IMR-90 (cell line): ENCODE measurements around the gene CUBN. TPM values are rescaled to one million over a fixed set of nuclear protein-coding genes. Genes with fewer than 3 reads are reported as not detected.

Experiments used
- ATAC-seq: fragments of 200-7000 bp; cut with Tn5 transposase; 2 replicates; pipeline ENCODE4 v1.9.1; 2020; ENCODE audit warnings: low read depth, mild to moderate bottlenecking, moderate library complexity
- BruUV-seq: library from RNA; stranded (reverse); fragments of 400-500 nt; replicated peaks from 2 replicates; lab custom pipeline; 2021; lab: Mats Ljungman, UMichigan
- CTCF ChIA-PET: fragments of 300-600 bp; formaldehyde crosslinking; extraction: SDS; loops from one replicate; lab custom pipeline; 2021; ENCODE audit warnings: antibody characterized with exemption; lab: Yijun Ruan, JAX
- POLR2A ChIA-PET: fragments of 300-600 bp; sonication (Branson Sonifier 250); formaldehyde crosslinking; loops from one replicate; lab custom pipeline; 2022; ENCODE audit warnings: antibody characterized with exemption; ENCODE audit not compliant: unreplicated experiment; lab: Charles Lee
- DNase-seq: peaks from one replicate; pipeline ENCODE4 v3.0.0; 2013
- H2AFZ ChIP-seq: replicated peaks from 2 replicates; pipeline ENCODE3; 2013; ENCODE audit warnings: low read length, mild to moderate bottlenecking; ENCODE audit not compliant: poor library complexity
- H2AK5ac ChIP-seq: 2 replicates; pipeline ENCODE4 v1.6.1; 2013; ENCODE audit warnings: low read depth, low read length, inconsistent platforms
- H2AK9ac ChIP-seq: replicated peaks from 2 replicates; pipeline ENCODE3; 2013; ENCODE audit warnings: mild to moderate bottlenecking, low read depth, low read length, moderate library complexity; ENCODE audit not compliant: poor library complexity
- H2BK120ac ChIP-seq: 2 replicates; pipeline ENCODE4 v1.6.1; 2013; ENCODE audit warnings: low read depth, low read length, inconsistent platforms
- H2BK15ac ChIP-seq: 3 replicates; pipeline ENCODE4 v1.6.1; 2013; ENCODE audit warnings: low read depth, low read length, inconsistent platforms
- H2BK20ac ChIP-seq: 2 replicates; pipeline ENCODE4 v1.6.1; 2013; ENCODE audit warnings: low read depth, mild to moderate bottlenecking, inconsistent platforms, low read length, moderate library complexity
- H2BK5ac ChIP-seq: 2 replicates; pipeline ENCODE4 v1.6.1; 2013; ENCODE audit warnings: mild to moderate bottlenecking, low read depth, low read length, inconsistent platforms; ENCODE audit not compliant: poor library complexity, severe bottlenecking
- H3K14ac ChIP-seq: replicated peaks from 2 replicates; pipeline ENCODE4 v1.6.1; 2013; ENCODE audit warnings: low read depth, low read length, inconsistent platforms
- H3K18ac ChIP-seq: 2 replicates; pipeline ENCODE4 v1.6.1; 2013; ENCODE audit warnings: low read depth, low read length, control low read depth
- H3K23ac ChIP-seq: 2 replicates; pipeline ENCODE4 v1.6.1; 2013; ENCODE audit warnings: low read depth, low read length, inconsistent platforms
- H3K27ac ChIP-seq: 2 replicates; pipeline ENCODE4 v1.5.1; 2013; ENCODE audit warnings: mild to moderate bottlenecking, control low read depth, low read length; ENCODE audit not compliant: insufficient read depth
- H3K27me3 ChIP-seq: 2 replicates; pipeline ENCODE4 v1.6.1; 2013; ENCODE audit warnings: low read length; ENCODE audit not compliant: control insufficient read depth, insufficient read depth
- H3K36me3 ChIP-seq: 2 replicates; pipeline ENCODE4 v1.6.1; 2013; ENCODE audit warnings: low read length, mixed read lengths; ENCODE audit not compliant: control insufficient read depth, insufficient read depth
- H3K4ac ChIP-seq: 2 replicates; pipeline ENCODE4 v1.6.1; 2013; ENCODE audit warnings: low read depth, low read length, inconsistent platforms
- H3K4me1 ChIP-seq: 2 replicates; pipeline ENCODE4 v1.6.1; 2013; ENCODE audit warnings: low read length, mixed read lengths; ENCODE audit not compliant: control insufficient read depth, insufficient read depth
- H3K4me2 ChIP-seq: 2 replicates; pipeline ENCODE4 v1.6.1; 2013; ENCODE audit warnings: low read depth, mild to moderate bottlenecking, control low read depth, low read length, moderate library complexity
- H3K4me3 ChIP-seq: 2 replicates; pipeline ENCODE4 v1.5.1; 2013; ENCODE audit warnings: low read depth, mild to moderate bottlenecking, control low read depth, low read length, moderate library complexity; ENCODE audit not compliant: insufficient read depth
- H3K56ac ChIP-seq: 2 replicates; pipeline ENCODE4 v1.6.1; 2013; ENCODE audit warnings: low read length, inconsistent platforms; ENCODE audit not compliant: insufficient read depth; ENCODE audit errors: extremely low read depth
- H3K79me1 ChIP-seq, 2 experiments: 2 replicates each; pipeline ENCODE4 v1.6.1; 2013; ENCODE audit warnings: low read length in 2 of 2, inconsistent platforms in 1 of 2, low read depth in 1 of 2
- H3K9ac ChIP-seq: 2 replicates; pipeline ENCODE4 v1.6.1; 2013; ENCODE audit warnings: low read depth, low read length, control low read depth
- H3K9me1 ChIP-seq: 2 replicates; pipeline ENCODE4 v1.6.1; 2013; ENCODE audit warnings: low read length, inconsistent platforms; ENCODE audit not compliant: insufficient read depth
- H3K9me3 ChIP-seq: 2 replicates; pipeline ENCODE4 v1.6.1; 2013; ENCODE audit warnings: low read length; ENCODE audit not compliant: control insufficient read depth, insufficient read depth
- H4K20me1 ChIP-seq: 2 replicates; pipeline ENCODE4 v1.6.1; 2013; ENCODE audit warnings: low read length, inconsistent platforms; ENCODE audit not compliant: insufficient read depth
- H4K5ac ChIP-seq: 2 replicates; pipeline ENCODE4 v1.6.1; 2013; ENCODE audit warnings: mild to moderate bottlenecking, low read depth, low read length, control low read depth
- H4K8ac ChIP-seq, 2 experiments: 2 replicates each; pipeline ENCODE4 v1.6.1; 2013; ENCODE audit warnings: low read depth in 2 of 2, low read length in 2 of 2, control low read depth in 1 of 2, inconsistent platforms in 1 of 2
- H4K91ac ChIP-seq: 2 replicates; pipeline ENCODE4 v1.6.1; 2013; ENCODE audit warnings: low read depth, low read length, inconsistent platforms; ENCODE audit not compliant: insufficient read depth
- ELK1 ChIP-seq: fragments of 150-350 bp; IDR thresholded peaks from 2 replicates; pipeline ENCODE4 v1.6.1; 2016; ENCODE audit warnings: low read depth, mild to moderate bottlenecking, low read length, moderate library complexity, borderline replicate concordance
- FOS ChIP-seq: fragments of 150-350 bp; IDR thresholded peaks from 2 replicates; pipeline ENCODE4 v1.6.1; 2016; ENCODE audit warnings: low read depth, low read length
- MAFK ChIP-seq: IDR thresholded peaks from 2 replicates; pipeline ENCODE4 v1.6.1; 2012; ENCODE audit warnings: low read depth, low read length, improper control_type of control experiment
- RAD21 ChIP-seq: IDR thresholded peaks from 2 replicates; pipeline ENCODE4 v1.6.1; 2012; ENCODE audit warnings: low read length, improper control_type of control experiment
- RCOR1 ChIP-seq: IDR thresholded peaks from 2 replicates; pipeline ENCODE4 v1.6.1; 2012; ENCODE audit warnings: mild to moderate bottlenecking, low read length, improper control_type of control experiment; ENCODE audit not compliant: insufficient replicate concordance
- RFX5 ChIP-seq: IDR thresholded peaks from 2 replicates; pipeline ENCODE4 v1.8.0; 2012; ENCODE audit warnings: low read depth, mild to moderate bottlenecking, low read length, moderate library complexity
- WGBS, 2 experiments: methylation state at CpG; one replicate each; pipeline versions ENCODE4 v1.1.5 to v1.1.7; 2013; ENCODE audit warnings: missing lambda C conversion rate in 2 of 2; ENCODE audit not compliant: insufficient read length in 1 of 2; ENCODE audit errors: extremely low coverage in 2 of 2; 5-methylcytosine and 5-hydroxymethylcytosine counted together
- dilution Hi-C: fragments of 300-500 bp; cut with HindIII; formaldehyde crosslinking; loops from one replicate; pipeline ENCODE4 v1.14.3; 2018; ENCODE audit warnings: low sequenced_read_pairs; ENCODE audit not compliant: unreplicated experiment
- in situ Hi-C: fragments of 300-500 bp; cut with MboI; formaldehyde crosslinking; loops from 3 replicates; pipeline ENCODE4 v1.14.3; 2019; ENCODE audit warnings: low sequenced_read_pairs, inconsistent platforms, mixed read lengths
- intact Hi-C: fragments of 100-400 bp; cut with micrococcal nuclease; formaldehyde crosslinking; loops from 2 replicates; pipeline ENCODE4 v1.10.0; 2022
- polyA plus RNA-seq, 3 experiments: library from polyadenylated mRNA; depleted of rRNA; stranded (reverse); fragments of >200 nt; gene quantifications; 2 replicates each; pipeline ENCODE4 v1.2.3, GENCODE V29; 2012; ENCODE audit warnings: low replicate concordance in 1 of 3
- total RNA-seq: library from RNA; depleted of rRNA; stranded (reverse); fragments of >200 nt; gene quantifications from 2 replicates; pipeline ENCODE4 v1.2.3, GENCODE V29; 2012

Gene CUBN
- total and polyA plus RNA-seq, 2 of the 4 experiments (the other 2 are of a cell fraction) = 0.19 to 0.54 TPM

GRCh38 chr10:16986406-16987205, 143.0 kb downstream of the CUBN start:
- Histone ChIP-seq H3K4me2 (peak overlapping the region; percentile 47), H3K36me3 (no peaks in the 10 kb centered on the region), H2BK120ac (peak overlapping the region; percentile 97), H2AK9ac (peak overlapping the region; percentile 92), H3K9me1 (peaks cover 17% of the 10 kb centered on the region), H3K4ac (peak overlapping the region; percentile 96), H3K79me1 (peaks cover 0 to 18% of the 10 kb centered on the region in 2 experiments; a peak in 2 of 4 replicates), H4K5ac (peak overlapping the region; percentile 95), H2AK5ac (peak overlapping the region; percentile 99), H3K56ac (peak overlapping the region; percentile 97), H2BK5ac (peak overlapping the region; percentile 99), H4K20me1 (no peaks in the 10 kb centered on the region), H3K14ac (peak overlapping the region; percentile 99), H4K8ac (peak overlapping the region; percentile 94 to 96), H3K4me3 (no peak overlapping the region), H3K18ac (peak overlapping the region; percentile 92), H2BK20ac (peak overlapping the region; percentile 97), H3K27ac (peak overlapping the region; percentile 95), H3K27me3 (no peaks in the 10 kb centered on the region), H2BK15ac (peak overlapping the region; percentile 96), H3K4me1 (peaks cover 25% of the 10 kb centered on the region), H3K9me3 (no peaks in the 10 kb centered on the region), H3K23ac (peak overlapping the region; percentile 95), H3K9ac (peak overlapping the region; percentile 70), H4K91ac (peak overlapping the region; percentile 100), H2AFZ (peak overlapping the region; percentile 63)
- dilution Hi-C loops = no loop called here
- peak; percentile 92 for ATAC-seq
- WGBS, 2 experiments = 11% methylated on average over 1 of the region's 10 CpGs; no CpG with 5 or more reads in 1 of the 2 experiments
- TF ChIP-seq FOS = peak; percentile 32; the same call in 1 of the 2 replicates
- TF ChIP-seq RAD21 = peak; percentile 22; the same call in 1 of the 2 replicates
- TF ChIP-seq MAFK = 0 out of 2 replicates have a peak, but pooled peaks have one; percentile 14
- no peak for TF ChIP-seq ELK1
- TF ChIP-seq RFX5 = no peak
- no peak for TF ChIP-seq RCOR1
- ChIA-PET CTCF (interaction anchor here (0.6 to 1.3 kb wide), 4 partner anchors 12 to 128 kb away, joined by 3 to 4 read pairs (median 4); no protein-coding TSS in a partner anchor), POLR2A (interaction anchor here (1.0 to 2.9 kb wide), 6 partner anchors 9 to 243 kb away, joined by 3 to 21 read pairs (median 8); partner anchors contain the start of gene VIM)
- in situ Hi-C loops = no loop called here
- DNase-seq = peak; percentile 88
- no TSS peak for BruUV-seq
- intact Hi-C loops = loop anchor here (1.0 to 5.0 kb wide), 3 partner anchors 18 to 241 kb away; partner anchors contain the start of gene VIM
